GM10266 (cell line): ENCODE measurements around the gene CA12.

Experiments
- DNase-seq: peaks from one replicate; pipeline ENCODE4 v3.0.0; 2012; ENCODE audit errors: extremely low spot score
- TF ChIP-seq, protein P1 (sequence below): IDR thresholded peaks from 2 replicates; pipeline ENCODE4 v1.5.1; 2012; ENCODE audit warnings: mild to moderate bottlenecking, low read depth; ENCODE audit not compliant: control insufficient read depth, insufficient read depth; ENCODE audit errors: missing control alignments

Gene CA12

DNA sequence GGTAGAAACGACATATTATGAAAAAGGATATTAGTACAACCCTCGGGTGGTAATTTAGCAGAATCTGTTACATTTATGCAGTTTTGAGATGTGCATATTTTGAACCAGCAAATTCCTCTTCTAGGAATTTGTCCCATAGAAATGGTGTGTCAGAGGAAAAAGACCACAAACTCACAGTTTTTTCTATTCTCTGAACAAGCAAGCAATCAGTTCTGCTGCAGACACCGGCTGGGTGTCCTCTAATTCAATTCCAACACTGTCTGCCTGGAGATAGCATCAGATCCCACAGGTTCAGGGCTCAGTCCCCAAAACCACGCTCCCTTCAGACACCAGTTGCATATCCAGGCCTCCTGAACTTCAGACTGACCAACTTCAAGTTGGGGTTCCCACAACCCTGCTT, 67.8 kb downstream of the CA12 start:
- TF ChIP-seq, protein P1, sequence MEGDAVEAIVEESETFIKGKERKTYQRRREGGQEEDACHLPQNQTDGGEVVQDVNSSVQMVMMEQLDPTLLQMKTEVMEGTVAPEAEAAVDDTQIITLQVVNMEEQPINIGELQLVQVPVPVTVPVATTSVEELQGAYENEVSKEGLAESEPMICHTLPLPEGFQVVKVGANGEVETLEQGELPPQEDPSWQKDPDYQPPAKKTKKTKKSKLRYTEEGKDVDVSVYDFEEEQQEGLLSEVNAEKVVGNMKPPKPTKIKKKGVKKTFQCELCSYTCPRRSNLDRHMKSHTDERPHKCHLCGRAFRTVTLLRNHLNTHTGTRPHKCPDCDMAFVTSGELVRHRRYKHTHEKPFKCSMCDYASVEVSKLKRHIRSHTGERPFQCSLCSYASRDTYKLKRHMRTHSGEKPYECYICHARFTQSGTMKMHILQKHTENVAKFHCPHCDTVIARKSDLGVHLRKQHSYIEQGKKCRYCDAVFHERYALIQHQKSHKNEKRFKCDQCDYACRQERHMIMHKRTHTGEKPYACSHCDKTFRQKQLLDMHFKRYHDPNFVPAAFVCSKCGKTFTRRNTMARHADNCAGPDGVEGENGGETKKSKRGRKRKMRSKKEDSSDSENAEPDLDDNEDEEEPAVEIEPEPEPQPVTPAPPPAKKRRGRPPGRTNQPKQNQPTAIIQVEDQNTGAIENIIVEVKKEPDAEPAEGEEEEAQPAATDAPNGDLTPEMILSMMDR, result no peak
- DNase-seq, result no peak

DNA sequence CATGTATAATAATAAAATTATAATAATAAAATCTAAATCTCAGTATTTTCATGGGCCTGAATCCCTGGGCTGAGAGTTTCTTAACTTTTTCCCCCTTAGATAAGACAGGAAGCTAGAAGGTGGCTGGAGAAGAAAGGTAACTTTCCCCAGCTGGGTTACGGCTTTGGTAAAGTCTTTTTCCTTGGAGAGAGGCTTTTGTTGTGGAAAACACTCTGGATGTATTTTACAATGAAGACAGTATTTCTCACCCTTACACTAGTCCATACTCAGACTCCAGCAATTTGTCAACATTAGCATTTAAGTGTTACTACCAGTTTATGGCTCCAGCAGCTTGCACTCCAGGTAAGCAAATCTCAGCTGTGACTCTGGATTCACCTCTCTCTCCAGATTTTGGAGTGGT, 69.4 kb downstream of the CA12 start:
- no peak for DNase-seq

DNA sequence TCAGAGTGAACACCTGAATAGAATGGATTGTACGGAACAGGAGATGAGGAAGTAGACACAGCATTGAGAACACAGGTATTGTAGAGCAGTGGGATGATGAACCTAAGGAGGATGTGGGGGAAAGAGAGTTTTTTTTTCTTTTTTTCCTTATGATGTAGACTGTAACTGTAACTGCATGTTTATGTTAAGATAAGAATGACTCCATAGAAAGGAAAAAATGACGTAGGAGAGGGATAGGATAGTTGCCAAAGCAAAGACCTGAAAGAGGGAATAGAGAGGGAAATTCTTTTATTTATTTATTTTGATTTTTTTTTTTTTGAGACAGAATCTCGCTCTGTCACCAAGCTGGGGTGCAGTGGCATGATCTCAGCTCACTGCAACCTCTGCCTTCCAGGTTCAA, 71.0 kb downstream of the CA12 start:
- DNase-seq, result no peak
- TF ChIP-seq, protein P1, result no peak

More for the DNA sequence above, 69.4 kb downstream of the CA12 start:
- TF ChIP-seq, protein P1, result no peak

DNA sequence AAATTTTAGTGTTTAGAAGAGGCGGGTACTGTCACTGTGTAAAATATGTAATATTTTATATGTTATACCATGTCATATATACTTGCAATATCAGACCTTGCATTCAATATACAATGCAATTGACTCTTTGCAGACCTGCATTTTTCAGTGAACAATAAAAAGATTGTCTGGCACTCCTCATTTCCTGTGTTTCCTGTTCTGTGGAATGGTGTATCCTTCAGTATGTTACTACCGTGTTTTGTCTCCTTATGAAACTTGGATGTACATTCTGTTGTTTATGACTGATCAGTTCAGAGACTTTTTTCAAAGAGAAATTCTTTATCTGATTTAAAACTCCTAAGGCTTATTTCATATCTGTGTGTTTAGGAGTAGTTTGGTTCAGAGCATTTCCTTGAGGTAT, 72.7 kb downstream of the CA12 start:
- TF ChIP-seq, protein P1, result no peak
- DNase-seq, result no peak

DNA sequence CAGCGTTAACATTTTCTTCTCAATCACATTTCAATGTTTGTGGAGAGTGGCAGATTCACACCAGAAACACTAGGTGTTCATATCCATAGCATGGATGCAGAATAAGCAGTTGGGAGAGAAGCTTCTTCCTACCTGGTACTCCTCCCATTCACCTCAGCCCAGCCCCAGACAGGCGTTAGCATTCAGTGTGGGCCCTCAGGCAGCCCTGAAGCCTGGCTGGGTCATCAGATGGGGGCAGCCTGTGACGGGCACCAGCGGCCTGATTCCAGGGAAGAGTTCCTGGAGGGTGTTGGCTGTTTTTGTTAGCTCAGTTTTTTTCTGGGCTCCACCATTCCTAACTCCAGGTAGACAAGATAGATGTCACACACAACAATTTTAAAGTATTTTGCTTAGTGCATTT, 73.2 kb downstream of the CA12 start:
- TF ChIP-seq, protein P1, result no peak
- DNase-seq, result no peak

DNA sequence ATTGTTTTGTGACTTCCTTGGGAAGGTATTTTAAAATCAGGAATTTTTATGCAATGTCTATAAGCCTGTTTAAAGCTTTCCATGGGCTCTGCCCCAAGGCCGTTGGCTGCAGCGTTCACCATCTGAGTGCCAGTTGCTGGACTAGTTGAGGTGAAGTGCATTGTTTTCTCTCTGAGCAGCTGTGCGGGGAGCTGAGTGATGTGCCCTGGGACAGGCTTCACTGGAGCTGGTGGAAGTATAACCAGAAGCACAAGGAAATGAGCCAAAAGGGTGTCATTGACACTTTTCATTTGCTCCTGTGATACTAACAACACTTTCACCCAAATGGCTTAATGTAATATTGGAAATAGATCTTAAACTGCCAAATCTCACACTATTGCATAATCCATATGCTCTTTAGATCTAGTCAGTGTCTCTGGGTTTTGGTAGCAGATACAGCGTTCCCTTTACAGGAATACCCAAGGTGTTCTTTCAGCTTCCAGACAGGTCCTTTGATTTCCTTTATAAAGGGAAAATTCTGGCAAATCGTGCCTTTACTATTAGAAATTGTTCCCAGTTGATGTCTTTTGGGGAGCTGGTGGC, 75.1 kb downstream of the CA12 start:
- DNase-seq, result no peak
- TF ChIP-seq, protein P1, result no peak

DNA sequence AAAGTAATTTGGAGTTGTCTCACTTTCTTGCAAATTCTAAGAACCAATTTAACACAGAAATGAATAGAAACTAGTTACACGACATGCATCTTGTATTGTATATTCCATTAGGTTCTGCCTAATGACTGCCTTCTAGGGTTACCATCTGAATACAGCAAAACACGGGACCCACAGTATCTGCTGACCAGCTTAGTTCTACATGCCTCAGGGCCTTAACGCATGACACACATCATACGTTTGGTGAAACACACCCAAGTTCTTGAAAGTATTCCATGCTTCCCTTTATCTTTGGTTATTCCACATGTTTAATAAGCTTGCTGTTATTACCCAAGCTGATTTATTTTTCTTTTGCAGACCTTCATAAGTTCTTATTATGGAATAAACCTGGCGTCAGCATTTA, 76.4 kb downstream of the CA12 start:
- DNase-seq, result no peak
- TF ChIP-seq, protein P1, result no peak
